ENCODE results near the gene DLG3. TPM values are rescaled to one million over a fixed set of nuclear protein-coding genes. Genes with fewer than 3 reads are reported as not detected.
"Not testable (repeated sequence)": the region's sequence is repeated elsewhere in the genome, so short reads cannot be mapped to it uniquely, and the experiment has no call there.

DLG3 gene
- total RNA-seq, 3 donors from 2014 or later = 41.9 to 76.0 (median 72.8) TPM

- intact Hi-C loops (cut with DNase I, micrococcal nuclease) = no loop called here
- no peak for DNase-seq
- ATAC-seq = peak; percentile 32
These were observed 63.8 kb downstream of the DLG3 start for GRCh38 chrX:70508296-70508911.

GRCh38 chrX:70509078-70509477 lies 64.4 kb downstream of the DLG3 start:
- Histone ChIP-seq H3K4me1 (ENCODE audit: low read depth) (no peaks in the 10 kb centered on the region), H3K4me3 (no peak overlapping the region), H3K9me3 (no peaks in the 10 kb centered on the region), H3K36me3 (ENCODE audit: low read depth) (no peaks in the 10 kb centered on the region)
- TF ChIP-seq CTCF (IDR thresholded peaks at IDR 0.05) = no peak
- intact Hi-C loops (cut with DNase I, micrococcal nuclease) = no loop called here
- ATAC-seq (no peak), DNase-seq (no peak)

More at GRCh38 chrX:70508296-70508911, 63.8 kb downstream of the DLG3 start:
- no peaks in the 10 kb centered on the region for H3K36me3 ChIP-seq (ENCODE audit: low read depth)
- no peak for TF ChIP-seq CTCF (IDR thresholded peaks at IDR 0.05)
- H3K9me3 ChIP-seq = no peaks in the 10 kb centered on the region
- H3K4me1 ChIP-seq (ENCODE audit: low read depth) = no peaks in the 10 kb centered on the region
- H3K4me3 ChIP-seq = no peak overlapping the region

- H3K4me3 ChIP-seq; ATAC-seq; DNase-seq; H3K36me3 ChIP-seq (ENCODE audit: low read depth); intact Hi-C loops (cut with DNase I, micrococcal nuclease); H3K4me1 ChIP-seq (ENCODE audit: low read depth); H3K9me3 ChIP-seq: not testable (repeated sequence)
These were observed 70.6 kb downstream of the DLG3 start for GRCh38 chrX:70515270-70515669.

GRCh38 chrX:70515692-70516091 lies 71.1 kb downstream of the DLG3 start:
- ATAC-seq; H3K4me1 ChIP-seq (ENCODE audit: low read depth); H3K9me3 ChIP-seq; H3K4me3 ChIP-seq; H3K36me3 ChIP-seq (ENCODE audit: low read depth); DNase-seq; intact Hi-C loops (cut with DNase I, micrococcal nuclease): not testable (repeated sequence)

DNA sequence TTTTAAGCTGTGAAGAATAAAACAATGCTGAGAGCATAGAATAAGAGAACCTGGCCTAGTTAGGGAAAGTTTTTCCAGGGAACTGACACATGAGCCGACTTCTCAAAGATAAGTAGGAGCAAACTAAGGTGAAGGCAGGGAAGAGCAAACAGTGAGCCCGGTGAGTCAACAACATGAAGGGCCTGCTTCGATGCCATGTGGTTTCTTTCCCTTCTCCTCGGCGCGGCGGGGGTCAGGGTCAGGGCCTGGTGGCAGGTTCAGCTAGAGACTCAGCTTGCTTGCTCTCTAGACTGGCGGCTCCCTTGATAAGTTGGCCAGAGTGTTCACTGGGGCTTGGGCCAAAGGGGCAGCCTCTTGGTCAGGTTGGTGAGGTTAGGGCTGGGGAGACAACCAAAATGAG lies 81.1 kb downstream of the DLG3 start:
- no peaks in the 10 kb centered on the region for H3K4me1 ChIP-seq (ENCODE audit: low read depth)
- intact Hi-C loops (cut with DNase I, micrococcal nuclease) = no loop called here
- no peaks in the 10 kb centered on the region for H3K9me3 ChIP-seq
- no peak overlapping the region for H3K4me3 ChIP-seq
- H3K36me3 ChIP-seq (ENCODE audit: low read depth) = no peaks in the 10 kb centered on the region
- ATAC-seq (peak; percentile 77), DNase-seq (peak in 2 of 3 donors; percentile 39 to 40)
- no peak for TF ChIP-seq CTCF (IDR thresholded peaks at IDR 0.05)

DNA sequence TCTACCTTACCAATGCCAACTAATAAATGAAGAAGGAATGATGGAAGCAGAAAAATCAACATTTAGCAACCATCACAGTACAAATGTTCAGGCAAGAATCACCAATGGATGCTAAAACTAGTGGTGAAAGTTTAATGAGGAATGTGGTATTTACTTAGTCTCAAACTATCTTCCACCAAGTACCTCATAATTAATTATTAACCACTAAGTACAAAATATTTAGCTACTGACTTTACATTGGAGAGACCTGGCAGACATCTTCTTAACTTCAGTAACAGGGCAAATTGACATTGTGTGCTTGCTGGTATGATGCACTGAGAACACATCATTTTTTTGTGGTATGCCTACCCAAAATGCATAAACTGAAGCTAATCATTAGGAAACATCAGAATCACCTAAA lies 82.4 kb downstream of the DLG3 start:
- no peak for ATAC-seq
- TF ChIP-seq CTCF (IDR thresholded peaks at IDR 0.05) = no peak
- Histone ChIP-seq H3K9me3 (no peaks in the 10 kb centered on the region), H3K4me1 (ENCODE audit: low read depth) (no peaks in the 10 kb centered on the region), H3K36me3 (ENCODE audit: low read depth) (no peaks in the 10 kb centered on the region), H3K4me3 (no peak overlapping the region)
- intact Hi-C loops (cut with DNase I, micrococcal nuclease) = no loop called here
- no peak for DNase-seq
